NCI-H2029 treated with DMSO at 0.1 percent for 48 hours (cell line): ENCODE results near the gene FLNA.

Experiments used
- DNase-seq: peaks from one replicate; lab custom pipeline; 2025; lab: John Stamatoyannopoulos, UW

Gene FLNA

DNA sequence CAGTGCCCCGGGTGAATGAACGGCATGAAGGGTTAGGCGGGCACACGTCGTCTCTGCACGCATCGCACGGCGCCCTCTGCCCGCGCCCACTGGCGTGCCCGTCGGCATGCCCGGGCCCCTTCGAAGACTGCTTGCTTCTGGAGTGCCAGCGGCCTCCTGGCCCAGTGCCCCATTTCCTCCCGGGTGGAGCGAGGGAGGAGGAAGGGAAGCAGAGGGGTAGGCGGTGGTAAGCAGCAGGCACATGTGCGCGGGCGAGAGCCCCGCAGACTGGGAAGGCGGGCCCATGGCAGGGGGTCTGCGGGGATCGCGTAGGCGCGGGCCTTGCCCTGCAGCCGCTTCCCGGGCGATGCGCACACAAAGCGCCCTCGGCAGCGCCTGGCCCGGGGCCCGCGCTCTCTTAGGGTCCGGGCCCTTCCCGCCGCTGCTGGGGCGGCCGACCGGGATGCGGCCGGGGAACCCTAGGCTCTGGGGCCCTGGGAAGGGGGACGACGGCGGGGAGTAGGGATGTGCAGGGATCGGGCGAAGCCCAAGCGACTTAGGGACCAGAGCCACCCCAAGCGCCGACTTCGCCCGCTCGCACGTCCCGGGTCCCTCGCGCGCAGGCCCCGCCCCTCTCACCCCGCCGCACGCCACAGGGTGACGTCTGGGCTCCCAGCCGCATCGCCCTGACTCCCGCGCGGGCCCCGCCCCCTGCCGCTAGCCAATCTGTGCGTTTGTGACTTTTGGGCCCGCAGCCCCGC is 3.8 kb upstream of the FLNA start:
- no peak for DNase-seq

DNA sequence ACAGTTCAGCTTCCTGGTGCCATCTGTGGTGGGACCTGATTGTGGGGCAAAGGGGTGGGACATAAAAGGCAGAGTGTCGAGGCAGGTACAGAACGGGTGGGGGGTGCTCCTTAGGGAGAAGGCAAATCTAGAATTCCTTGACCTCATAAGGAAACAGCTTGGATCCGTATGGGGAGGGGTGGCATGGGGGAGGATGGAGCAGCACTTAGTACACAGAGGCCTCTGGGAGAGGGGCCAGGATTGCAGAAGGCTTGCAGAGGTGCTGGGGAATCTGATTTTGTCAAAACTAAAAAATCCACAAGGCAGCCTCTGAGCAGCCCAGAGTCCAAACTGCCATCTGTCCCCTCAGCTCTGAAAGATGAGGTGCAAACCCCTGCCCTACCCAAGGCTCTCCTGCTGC is 2.3 kb upstream of the FLNA start:
- no peak for DNase-seq

DNA sequence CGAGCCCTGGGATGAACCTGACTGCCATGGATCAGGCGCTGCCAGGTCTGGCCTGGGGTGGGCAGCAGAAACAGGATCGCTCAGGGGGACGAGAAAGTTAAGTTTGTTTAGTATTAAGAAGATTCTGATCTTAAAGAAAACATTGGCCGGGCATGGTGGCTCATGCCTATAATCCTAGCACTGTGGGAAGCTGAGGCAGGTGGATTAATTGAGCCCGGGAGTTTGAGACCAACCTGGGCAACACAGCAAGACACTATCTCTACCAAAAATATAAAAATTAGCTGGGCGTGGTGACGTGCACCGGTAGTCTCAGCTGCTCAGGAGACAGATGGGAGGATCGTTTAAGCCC is 696 bp upstream of the FLNA start:
- no peak for DNase-seq

DNA sequence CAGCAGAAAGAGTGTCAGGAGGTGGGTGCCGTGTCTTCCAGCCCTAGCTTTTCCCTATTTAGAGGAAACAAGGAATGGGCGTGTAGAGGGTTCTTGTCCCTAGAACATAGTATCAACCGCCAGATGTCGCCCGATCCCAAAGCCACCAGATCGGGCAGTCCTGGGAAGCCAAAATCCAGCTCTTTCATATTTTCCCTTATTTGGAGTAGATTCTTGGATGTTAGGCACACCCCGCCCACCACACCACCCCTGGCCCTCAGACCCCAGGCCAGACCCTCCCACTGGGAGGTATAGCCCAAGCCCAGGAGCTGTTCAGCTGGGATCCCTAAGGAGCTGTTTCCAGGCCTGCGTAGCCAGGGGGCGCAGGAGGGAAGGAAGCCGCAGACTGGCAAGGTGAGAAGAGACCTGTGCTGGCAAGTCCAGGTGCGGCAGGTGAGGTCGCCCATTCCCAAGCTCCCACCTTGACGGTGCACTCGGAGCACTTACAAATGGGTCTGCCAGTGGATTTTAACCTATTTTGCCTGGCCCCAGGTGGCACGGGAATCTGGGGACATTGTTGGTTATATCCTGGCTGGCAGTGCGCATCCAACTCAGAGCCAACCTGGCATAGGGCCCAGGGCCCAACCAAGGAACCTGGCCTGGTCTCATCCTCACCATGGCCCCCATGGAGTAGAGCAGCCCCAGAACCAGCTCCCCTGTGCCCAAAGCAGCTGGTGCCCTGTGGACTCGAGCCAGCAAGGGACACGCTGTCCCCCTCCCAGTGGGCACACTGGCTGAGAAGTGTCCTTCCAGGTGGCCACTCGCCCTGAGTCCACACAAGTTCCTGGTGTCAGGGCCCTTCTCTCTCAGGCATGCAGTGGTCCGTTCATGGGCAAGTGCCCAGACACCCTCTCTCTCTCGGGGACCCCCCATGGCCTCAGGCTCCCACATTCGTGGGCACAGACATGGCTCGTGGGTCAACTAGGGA is 811 bp downstream of the FLNA start:
- DNase-seq: peak; percentile 43

DNA sequence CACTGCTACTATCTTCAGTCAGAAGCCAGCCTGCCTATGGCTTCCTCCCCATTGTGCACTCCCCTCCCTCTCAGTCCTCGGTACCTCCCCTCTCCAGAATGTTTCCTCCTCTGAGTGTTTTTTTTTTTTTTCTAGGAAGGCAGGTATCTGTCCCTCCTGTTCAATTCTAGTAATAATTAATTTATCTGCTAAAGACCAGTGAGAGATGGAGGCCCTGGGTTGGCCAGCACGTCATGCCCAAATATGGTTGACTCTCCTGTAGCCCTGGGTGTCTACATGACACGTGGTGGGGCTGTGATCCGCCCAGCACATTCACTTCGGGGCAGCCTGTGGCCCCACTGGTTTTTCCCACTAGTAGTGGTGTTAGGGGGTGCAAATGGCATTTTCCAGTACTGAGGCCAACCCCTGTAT is 1.8 kb downstream of the FLNA start:
- DNase-seq: no peak

DNA sequence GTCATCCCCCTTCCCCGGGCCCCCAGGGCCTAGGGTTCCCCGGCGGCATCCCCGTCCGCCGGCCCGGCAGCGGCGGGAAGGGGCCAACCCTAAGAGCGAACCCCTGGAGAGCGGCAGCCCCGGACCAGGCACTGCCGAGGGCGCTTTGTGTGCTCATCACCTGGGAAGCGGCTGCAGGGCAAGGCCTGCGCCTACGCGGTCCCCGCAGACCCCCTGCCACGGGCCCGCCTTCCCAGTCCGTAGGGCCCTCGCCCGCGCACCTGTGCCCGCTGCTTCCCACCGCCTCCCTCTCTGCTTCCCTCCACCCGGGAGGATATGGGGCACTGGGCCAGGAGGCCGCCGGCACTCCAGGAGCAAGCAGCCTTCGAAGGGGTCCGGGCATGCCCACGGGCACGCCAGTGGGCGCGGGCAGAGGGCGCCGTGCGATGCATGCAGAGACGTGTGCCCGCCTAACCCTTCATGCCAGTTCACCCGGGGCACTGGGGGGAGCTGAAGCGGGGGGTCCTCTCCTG is 2.6 kb downstream of the FLNA start:
- DNase-seq: no peak

DNA sequence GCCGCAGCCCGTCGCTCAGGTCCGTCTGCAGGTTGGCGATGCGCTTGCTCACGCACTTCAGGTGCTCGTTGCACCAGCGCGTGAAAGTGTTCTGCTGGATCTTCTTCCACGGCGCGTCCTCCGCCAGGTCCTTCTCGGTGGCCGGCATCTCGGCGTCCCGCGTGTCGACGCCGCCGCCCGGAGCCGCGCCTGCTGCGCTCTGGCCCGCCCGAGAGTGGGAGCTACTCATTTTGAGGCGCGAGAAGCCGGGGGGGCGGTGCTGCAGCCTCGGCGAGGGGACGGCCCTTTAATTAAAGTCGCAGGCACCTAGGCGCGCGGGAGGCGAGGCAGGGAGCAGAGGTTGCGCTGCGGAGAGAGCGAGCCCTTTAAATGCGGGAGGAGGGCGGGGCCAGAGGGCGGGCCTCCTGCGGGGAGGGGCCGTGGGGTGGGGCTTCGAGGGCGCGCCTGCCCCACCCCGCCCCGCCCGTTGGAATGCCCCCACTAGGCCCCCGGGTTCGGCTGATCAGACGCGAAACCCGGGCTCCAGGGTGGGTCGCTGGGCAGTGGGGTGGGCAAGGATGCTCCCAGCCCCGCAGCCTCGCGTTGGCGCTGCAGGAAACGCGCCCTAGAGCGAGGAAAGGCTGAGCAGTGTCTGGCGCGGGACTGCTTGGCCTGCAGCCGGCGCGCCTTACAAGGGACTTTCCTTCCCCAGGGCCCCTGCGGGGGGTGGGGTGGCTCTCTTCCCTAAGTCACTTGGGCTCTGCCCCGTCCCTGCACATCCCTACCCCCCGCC is 3.2 kb downstream of the FLNA start:
- peak; percentile 26 for DNase-seq

DNA sequence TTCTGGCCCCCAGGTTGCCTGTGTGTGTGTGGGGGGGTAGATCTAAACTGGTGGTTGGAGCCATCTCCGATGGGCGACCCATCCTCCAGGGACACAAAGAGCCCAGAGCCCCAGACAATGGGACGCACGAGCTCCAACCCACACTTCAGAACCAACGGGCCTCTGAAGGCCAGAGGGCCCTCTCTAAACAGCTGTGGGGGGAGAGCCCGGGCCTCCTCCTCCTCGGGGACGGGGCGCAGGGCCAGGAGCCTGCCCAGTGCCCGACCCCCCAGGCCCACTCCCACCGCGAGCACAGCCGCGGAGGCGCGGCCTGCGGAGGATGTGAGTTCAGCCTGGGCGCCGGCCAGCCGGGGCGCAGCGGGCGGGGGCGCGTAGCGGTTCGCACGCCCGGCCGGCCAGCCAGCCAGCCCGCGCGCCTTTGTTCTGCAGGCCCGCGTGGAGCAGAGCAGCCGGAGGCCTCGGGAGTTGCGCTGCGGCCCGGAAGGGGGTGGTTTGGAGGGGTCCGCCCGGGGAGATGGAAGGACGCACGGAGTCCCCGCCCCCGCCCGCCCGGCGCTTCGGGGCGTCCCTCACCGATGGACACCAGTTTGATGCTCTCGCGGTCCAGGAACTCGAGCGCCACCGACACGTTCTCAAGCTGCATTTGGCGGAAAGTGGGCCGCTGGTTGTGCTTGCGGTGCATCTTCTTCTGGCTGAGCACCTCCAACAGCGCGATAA is 4.0 kb downstream of the FLNA start:
- no peak for DNase-seq

DNA sequence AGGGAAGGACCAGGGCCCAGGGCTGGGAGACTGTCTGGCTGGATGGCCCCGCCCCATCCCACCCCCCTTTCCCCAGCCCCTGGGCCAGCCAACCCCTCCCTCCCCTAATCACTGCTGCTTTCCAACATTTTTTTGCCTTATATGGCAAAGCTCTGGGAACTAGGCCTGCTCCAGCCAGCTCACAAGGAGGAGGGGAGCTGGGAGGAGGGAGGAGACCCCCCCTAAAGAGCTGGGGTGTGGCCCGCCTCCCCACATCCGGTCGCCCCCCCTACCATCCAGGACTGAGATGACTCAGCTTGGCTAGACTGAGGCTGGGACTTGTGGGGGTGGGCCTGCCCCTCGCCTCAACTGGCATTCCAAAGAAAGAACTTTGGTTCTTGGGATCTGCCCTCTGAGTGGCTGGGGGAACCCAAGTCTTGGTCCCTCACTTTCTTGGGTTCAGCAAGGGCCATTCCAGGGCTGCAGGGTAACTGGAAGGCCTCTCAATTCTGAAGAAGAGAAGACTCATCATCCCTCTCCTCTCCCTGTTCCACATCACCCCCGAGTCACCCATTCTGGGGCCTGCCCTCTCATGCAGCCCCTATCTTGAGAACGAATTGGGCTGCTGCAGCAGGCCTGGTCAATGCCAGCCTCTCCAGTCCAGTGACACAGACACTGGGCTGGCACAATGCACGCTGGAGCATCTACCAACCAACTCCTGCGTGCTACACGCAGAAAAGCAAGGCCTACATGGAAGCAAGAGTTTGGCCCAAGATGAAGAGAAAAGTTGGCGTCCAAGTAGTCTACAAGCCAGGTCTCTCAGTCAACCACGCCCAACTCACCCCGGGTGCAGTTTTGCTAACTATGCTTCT is 4.8 kb downstream of the FLNA start:
- DNase-seq: no peak

DNA sequence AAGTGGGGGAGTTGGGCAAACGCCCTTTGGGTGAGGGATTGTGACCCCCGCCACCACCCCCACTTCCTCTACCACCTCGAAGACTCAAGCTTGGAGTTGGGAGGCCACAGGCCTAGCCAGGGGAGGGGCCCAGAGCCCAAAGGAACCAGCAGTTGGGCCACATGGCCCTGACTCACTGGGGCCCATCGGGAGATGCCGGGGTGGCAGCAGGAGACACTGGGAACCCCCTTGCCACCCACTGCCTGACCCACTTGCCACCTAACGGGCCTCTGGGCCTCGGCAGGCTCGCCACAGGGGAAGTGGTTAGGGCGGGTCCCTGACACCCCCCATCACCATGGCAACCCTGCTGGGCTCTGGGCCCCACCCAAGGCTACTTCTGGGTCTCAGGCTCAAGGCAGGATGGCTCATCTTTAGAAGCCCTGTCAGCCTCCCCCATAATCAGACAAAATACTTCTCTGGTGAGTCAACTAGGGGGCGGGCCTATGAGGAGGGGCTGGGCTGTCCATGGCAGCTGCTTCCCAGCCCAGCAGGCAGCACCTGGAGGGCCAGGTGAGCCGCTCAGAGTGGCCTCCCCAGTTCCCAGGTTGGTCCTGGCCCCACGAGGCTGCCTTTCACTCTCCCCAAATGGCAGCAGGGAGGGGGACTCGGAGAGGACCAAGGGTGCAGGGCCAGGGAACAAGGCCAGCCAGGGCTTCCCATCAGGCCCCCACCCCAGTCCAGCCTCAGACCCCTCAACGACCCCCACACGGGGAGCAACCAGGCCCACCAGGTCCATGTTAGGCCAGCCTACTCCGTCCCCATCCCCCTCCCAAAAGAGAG is 5.6 kb downstream of the FLNA start:
- DNase-seq: no peak

DNA sequence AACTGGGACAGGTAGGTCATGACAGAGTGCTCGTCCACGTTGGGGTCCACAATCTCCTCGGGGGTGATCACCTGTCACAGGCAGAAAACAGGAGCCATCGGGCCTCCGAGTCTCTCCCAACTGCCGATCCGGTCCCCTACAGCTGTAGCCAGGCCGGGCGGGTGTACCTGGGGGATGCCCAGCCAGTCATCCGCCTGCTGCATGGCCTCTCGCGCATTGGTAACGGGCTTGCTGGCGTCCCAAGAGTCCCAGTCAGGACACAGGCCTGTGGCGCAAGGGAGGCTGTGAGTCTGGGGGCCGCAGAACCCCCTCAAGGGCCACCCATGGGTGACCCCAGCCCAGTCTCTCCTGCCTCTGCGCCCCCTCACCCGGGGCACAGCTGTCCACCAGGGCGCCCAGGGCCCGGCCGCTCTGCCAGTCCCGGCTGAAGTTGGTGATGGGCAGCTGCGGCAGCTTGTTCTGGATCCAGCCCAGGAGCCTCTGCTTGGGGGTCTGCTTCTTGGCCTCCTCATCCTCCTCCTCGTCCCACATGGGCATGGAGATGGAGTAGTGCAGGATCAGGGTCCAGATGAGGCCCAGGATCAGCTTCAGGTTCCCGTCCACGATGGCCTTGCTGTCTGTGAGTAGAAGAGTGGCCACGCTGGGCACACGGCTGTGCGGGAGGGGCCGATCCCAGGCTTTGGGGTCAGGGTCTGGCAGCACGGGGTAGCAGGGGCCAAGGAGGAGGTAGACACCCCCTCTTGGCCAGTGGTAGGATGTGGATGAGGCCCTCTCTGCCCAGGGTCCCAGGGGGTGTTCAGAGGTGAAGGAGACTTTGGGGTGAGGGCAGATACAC is 6.7 kb downstream of the FLNA start:
- DNase-seq: no peak

DNA sequence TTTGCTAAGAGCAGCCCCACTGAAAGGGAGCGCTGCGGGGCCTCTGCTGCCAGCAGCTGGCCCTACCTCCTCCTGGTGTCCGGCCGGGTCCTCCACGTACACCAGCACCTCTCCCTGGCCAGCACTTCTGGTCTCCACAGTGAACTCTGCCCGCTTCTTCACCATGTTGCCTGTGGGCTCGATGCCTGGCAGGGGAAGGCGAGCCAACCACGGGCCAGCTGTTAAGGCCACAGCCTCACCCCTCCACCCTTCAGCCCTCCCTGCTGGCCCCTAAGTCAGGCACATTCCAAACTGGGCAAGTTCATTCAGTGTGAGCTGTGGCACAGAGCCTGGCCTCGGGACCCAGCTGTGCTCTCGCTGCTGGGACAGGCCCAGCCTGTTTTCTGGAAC is 7.8 kb downstream of the FLNA start:
- DNase-seq: no peak

DNA sequence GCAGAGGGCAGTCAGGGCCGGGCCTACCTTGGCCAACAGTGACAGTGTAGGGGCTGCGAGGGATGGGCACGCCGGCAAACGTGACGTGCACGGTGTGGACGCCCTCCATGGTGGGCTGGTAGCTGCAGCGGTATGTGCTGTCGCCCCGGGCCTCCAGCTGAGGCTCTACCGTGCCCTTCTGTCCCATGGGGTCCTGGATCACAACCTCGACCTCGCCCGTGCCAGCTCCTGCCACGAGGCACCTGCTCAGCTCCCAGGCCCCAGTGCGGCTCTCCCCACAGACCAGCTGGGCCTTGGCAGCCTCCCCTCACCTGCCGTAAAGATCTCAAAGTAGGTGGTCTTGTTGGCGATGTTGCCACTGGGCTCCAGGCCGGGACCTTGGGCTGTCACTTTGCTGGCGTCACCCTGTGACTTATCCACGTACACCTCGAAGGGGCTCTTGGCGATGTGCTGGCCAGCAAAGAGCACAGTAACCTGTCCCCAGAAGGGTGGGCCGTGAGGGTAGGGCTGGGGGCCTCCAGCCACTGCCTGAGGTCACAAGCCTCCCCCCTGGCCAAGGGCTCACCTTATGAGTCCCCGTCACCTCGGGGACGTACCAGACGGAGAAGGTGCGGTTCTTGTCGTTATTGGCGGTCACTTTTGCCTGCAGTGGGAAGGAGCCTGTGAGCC is 8.3 kb downstream of the FLNA start:
- DNase-seq: no peak

DNA sequence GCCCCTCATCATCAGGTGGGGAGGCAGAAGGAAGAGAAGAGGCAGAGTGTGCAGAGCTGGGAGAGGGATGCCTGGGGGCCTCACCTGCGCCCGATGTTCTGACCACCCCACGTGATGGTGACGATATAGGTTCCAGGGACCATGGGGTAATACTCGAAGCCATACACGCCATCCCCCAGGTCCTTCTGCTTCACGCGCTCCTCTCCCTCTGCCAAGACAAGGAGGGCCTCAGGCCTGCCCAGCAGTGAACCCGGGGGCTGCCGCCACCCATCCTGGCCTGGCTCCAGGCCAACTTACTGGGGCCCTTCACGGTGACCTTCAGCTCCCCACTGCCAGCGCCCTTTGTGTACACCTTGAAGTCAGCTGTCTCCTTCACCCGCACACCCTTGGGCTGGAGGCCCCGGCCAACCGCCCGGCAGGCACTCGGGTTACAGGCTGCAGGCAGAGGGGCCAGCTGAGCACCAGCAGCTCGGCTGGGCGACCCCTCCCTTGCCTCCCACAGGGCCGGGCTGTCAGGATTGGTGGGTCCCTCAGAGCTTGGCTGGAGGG is 9.3 kb downstream of the FLNA start:
- DNase-seq: no peak

DNA sequence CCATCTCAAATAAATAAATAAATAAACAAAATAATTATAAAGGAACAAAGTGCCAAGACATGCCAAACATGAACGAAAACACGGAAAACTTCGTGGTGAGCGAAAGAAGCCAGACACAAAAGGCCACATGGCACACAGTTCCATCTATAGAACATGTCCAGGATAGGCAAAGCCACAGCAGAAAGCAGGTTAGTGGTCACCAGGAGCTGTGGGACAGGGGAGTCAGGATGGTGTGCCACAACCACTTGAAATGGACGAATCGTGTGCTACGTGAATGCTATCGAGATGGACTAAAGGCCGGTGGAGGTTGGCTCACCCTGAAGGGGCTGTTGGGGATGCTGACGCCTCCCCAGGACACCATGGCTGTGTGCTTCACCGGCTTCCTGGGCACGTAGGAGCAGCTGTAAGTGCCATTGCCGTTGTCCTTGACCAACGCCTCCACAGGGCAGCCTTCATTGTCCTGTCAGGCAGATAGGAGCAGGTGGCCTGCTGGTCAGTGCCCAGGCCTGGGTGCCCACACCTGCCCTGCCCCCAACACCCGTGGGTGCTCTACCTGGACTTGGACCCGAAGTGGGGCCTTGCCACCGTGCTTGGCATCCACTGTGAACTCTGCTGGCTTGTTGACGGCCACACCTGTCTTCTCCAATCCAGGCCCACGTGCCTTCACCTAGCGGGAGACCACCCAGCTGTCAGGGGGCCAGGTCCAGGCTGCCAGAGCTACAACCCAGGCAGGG is 10.6 kb downstream of the FLNA start:
- no peak for DNase-seq

DNA sequence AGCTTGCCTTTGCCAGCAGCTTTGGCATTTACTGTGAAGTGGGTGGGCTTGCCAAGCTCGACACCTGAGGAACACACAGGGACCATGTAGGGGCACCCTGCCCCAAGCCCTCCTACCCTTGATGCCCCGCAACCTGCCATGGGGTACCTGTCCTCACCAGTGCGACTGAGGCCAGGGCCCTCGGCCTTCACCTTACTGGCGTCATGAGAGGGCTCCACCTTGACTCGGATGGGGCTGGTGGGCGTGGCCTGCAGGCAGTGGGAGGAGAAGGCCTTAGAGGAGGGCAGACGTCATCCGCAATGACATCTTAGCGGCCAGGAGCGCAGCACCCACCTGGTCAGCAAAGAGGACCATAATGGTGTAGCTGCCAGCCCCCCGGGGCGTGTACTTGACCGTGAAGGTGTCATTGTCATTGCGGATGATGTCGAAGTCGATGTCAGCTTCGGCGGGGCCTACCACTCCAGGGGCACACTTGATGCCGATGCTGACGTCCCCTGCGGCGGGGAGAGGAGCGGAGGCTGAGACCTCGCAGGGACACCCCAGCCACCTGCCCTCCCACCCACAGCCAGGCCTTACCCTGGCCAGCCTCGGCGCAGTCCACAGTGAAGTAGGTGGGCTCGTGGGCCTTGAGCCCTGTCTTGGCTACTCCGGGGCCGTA is 12.2 kb downstream of the FLNA start:
- no peak for DNase-seq

DNA sequence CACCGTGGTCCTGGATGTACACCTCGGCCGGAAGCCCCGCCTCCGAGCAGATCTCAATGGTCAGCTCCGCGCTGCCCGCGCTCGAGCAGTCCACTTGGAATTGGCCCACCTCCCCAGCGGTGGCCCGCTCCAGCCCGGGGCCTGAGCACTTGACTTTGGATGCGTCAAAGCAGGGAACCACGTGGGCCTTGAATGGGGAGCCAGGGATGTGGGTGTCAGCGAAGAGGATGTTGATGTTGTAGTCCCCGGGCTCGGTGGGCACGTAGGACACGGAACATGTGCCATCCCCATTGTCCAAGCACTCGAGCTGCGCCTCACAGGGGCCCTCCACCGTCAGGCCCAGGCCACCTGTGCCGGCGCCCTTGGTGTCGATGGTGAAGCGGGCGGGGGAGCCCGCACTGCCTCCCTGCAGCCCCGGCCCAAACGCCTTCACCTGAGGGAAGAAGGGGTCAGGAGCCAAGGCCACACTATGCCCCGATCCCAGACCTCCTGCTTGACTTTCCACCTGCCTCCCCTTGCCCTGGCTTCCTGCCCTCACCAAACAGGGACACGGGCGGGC is 14.2 kb downstream of the FLNA start:
- no peak for DNase-seq
